GM12865 (cell line): ENCODE data around the gene ARMH1.

Experiments used
- DNase-seq: peaks from one replicate; pipeline ENCODE4 v3.0.0; 2010; ENCODE audit warnings: low read depth
- H3K4me3 ChIP-seq: 2 replicates; pipeline ENCODE4 v1.5.1; 2011; ENCODE audit warnings: mild to moderate bottlenecking, low read depth, low read length, control low read depth
- CTCF ChIP-seq: IDR thresholded peaks from 2 replicates; pipeline ENCODE4 v1.5.1; 2011; ENCODE audit warnings: low read length, control low read depth, low read depth, inconsistent platforms; ENCODE audit not compliant: insufficient read depth; ENCODE audit errors: missing control alignments

The ARMH1 gene

DNA sequence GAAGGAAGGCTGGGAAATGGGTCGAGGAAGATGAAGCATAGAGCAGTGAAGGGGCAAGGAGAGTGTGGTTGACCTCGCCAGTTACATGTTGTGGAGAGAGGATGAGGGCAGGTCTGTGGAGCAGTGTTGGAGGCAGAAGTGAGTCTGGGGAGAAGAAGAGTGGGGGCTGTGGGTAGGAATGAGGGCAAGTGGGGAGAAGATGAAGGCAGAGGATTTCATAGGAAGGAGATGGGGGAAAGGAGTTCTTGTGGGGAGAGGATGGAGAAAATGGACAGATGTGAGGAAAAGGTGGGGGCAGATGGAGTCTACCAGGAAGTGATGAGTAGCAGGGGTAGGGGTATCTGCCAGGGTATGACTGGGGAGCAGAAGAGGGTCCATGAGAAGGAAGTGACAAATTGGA is 3.6 kb downstream of the ARMH1 start:
- H3K4me3 ChIP-seq: no peak overlapping the region
- DNase-seq: no peak
- no peak for TF ChIP-seq CTCF

- no peak for DNase-seq
- no peak overlapping the region for H3K4me3 ChIP-seq
- no peak for TF ChIP-seq CTCF
Observed at GRCh38 chr1:44678626-44679025, 4.1 kb downstream of the ARMH1 start.

DNA sequence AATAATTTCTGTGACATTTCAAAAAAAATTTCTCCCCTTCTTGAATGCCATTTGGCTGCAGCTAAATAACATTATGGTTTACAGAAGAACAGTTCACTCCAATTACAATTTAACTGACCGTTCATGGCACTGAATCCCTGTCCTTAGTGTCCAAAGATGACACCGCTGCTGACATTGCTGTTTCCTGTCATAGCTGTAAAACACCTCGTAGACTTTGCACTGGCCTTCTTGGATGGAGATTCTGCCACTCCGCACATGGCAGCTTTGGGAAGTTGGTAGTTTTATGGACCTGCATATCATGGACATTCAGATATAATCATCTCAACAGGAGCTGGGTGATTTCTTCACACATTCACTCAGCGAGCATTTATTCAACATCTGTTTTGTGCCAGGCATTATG is 5.0 kb downstream of the ARMH1 start:
- no peak for TF ChIP-seq CTCF
- no peak overlapping the region for H3K4me3 ChIP-seq
- DNase-seq: no peak

DNA sequence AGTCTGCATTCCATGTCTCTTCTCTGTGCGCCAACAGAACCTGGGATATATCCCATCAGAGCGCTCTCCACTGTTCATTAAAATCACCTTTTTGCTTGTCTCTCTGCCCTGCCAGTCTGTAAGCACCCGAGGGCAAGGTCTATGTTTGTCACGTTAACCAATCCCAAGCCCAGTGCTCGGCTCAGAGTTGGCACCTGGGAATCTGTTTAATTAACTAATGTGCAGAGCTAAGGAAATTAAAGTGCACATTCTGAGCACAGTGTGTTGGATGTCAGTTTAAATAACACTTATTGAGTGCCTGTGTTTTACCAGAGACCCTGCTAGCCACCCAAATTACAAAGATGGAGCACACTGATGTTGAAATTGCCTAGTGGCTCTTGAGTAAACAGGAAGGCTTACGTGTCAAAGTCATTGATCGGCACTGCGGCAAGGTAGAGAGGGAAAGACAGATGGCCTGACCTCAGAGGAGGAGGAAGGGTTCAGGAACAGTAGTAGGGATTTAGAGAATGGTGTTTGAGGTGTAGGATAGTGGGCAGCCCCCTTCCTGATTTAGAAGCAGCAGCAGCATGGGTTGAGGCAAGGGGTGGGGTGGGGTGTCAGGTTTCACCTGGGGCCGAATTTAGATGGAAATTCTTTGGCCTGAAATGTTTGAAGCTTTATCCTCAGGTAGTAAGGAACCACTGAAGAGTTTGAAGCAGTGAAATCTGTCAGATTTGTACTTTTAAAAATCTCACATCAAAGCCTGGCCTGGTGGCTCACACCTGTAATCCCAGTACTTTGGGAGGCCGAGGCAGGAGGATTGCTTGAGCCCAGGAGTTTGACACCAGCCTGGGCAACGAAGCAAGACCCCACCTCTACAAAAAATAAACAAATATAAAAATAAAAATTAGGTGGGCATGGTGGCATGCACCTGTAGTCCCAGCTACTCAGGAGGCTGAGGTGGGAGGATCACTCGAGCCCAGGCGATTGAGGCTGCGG is 7.7 kb downstream of the ARMH1 start:
- TF ChIP-seq CTCF: no peak
- no peak for DNase-seq
- no peak overlapping the region for H3K4me3 ChIP-seq

GRCh38 chr1:44682883-44683265 is 8.4 kb downstream of the ARMH1 start:
- no peak for DNase-seq
- no peak overlapping the region for H3K4me3 ChIP-seq
- no peak for TF ChIP-seq CTCF

DNA sequence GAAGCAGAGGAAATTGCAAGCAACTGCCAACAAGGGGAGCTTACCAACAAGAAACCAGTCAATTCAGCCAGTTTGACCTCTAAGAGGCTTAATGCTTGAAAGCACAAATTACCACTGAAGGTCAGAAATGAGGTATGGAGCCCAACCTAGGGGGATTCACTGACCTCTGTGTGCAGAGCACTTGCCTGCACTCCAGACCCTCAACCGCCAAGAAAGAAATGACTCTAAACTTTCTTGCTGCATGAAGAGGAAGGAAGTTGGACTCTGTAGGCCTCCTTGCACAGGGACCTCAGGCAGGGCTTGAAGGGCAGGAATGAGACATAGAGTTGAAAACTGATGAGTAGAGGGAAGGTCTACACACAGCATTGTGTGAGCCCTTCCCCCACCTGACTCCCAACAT is 10.0 kb downstream of the ARMH1 start:
- no peak overlapping the region for H3K4me3 ChIP-seq
- TF ChIP-seq CTCF: no peak
- peak; percentile 93 for DNase-seq

DNA sequence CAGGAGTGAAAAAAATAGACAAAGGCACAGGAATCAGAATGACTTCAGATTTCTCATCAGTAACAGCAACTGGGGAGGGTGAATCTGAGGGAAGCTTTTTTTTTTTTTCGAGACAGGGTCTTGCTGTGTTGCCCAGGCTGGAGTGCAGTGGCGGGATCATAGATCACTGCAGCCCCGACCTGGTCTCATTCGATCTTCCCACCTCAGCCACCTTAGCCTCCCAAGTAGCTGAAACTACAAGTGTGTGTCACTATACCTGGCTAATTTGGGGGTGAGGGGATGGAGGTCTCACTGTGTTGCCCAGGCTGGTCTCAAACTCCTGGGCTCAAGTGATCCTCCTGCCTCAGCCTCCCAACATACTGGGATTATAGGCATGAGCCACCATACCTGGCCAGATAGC is 10.7 kb downstream of the ARMH1 start:
- no peak for DNase-seq
- no peak overlapping the region for H3K4me3 ChIP-seq
- TF ChIP-seq CTCF: no peak
